B cell (primary cell): ENCODE results near the gene JSRP1. TPM values are rescaled to one million over a fixed set of nuclear protein-coding genes. Genes with fewer than 3 reads are reported as not detected.
A peak's percentile ranks its signal among the peaks of the same experiment; 100 is the strongest.

Source experiments
- ATAC-seq: fragments of 200-7000 bp; cut with Tn5 transposase; one replicate; pipeline ENCODE4 v1.10.0; 2021; ENCODE audit warnings: low read depth, mild to moderate bottlenecking, moderate number of reproducible peaks, moderate library complexity
- CTCF ChIA-PET: fragments of 350-600 bp; sonication (Branson Sonifier 250); formaldehyde crosslinking; loops from one replicate; lab custom pipeline; 2021; ENCODE audit warnings: antibody characterized with exemption, inconsistent platforms; lab: Charles Lee
- POLR2A ChIA-PET: fragments of 350-600 bp; sonication (Branson Sonifier 250); formaldehyde crosslinking; loops from one replicate; lab custom pipeline; 2021; ENCODE audit warnings: antibody characterized with exemption; lab: Charles Lee
- DNase-seq: peaks from one replicate; pipeline ENCODE4 v3.0.0; 2013
- H2AFZ ChIP-seq: 2 replicates; pipeline ENCODE4 v1.6.1; 2012; ENCODE audit warnings: mild to moderate bottlenecking, low read depth, low read length; ENCODE audit not compliant: insufficient read depth, poor library complexity, severe bottlenecking
- H3K27ac ChIP-seq, 2 donors: 1 replicate in 1 of 2; 2 replicates in 1 of 2; pipeline ENCODE4 v1.5.1; 2012 to 2013; ENCODE audit warnings: low read length in 2 of 2, mild to moderate bottlenecking in 2 of 2, moderate library complexity in 1 of 2
- H3K27me3 ChIP-seq, 4 experiments: fragments of 200-600 bp in 1 of 4; sonication (generic) in 1 of 4; replicated peaks in 1 of 4; 1 replicate in 2 of 4; 2 replicates in 2 of 4; pipeline versions ENCODE4 v1.6.1 to v1.7.0; 2013 to 2016; ENCODE audit warnings: low read length in 3 of 4, mild to moderate bottlenecking in 2 of 4, mixed read lengths in 1 of 4, moderate library complexity in 1 of 4; ENCODE audit not compliant: insufficient read depth in 4 of 4, control insufficient read depth in 3 of 4; ENCODE audit errors: control extremely low read depth in 1 of 4
- H3K36me3 ChIP-seq, 2 experiments: replicated peaks in 1 of 2; 1 replicate in 1 of 2; 2 replicates in 1 of 2; pipeline versions ENCODE4 v1.6.1 to v1.7.1; 2013; ENCODE audit warnings: low read length in 1 of 2; ENCODE audit not compliant: insufficient read depth in 2 of 2, control insufficient read depth in 1 of 2; ENCODE audit errors: control extremely low read depth in 1 of 2, extremely low read depth in 1 of 2
- H3K4me1 ChIP-seq, 2 donors: fragments of 200-600 bp in 1 of 2; sonication (generic) in 1 of 2; 1 replicate in 1 of 2; 2 replicates in 1 of 2; pipeline versions ENCODE4 v1.5.1 to v1.6.1; 2013 to 2017; ENCODE audit warnings: low read length in 2 of 2; ENCODE audit not compliant: control insufficient read depth in 2 of 2, insufficient read depth in 2 of 2
- H3K4me2 ChIP-seq: replicated peaks from 2 replicates; pipeline ENCODE3; 2012; ENCODE audit warnings: mild to moderate bottlenecking, low read depth, low read length; ENCODE audit not compliant: poor library complexity, severe bottlenecking
- H3K4me3 ChIP-seq, 5 experiments: fragments of 200-600 bp in 1 of 5; sonication (generic) in 1 of 5; 1 replicate in 3 of 5; 2 replicates in 2 of 5; pipeline versions ENCODE4 v1.5.1 to v1.7.0; 2011 to 2016; ENCODE audit warnings: low read length in 4 of 5, mild to moderate bottlenecking in 4 of 5, low read depth in 2 of 5, control low read depth in 1 of 5, moderate library complexity in 1 of 5; ENCODE audit not compliant: insufficient read depth in 1 of 5; ENCODE audit errors: control extremely low read depth in 1 of 5, extremely low read depth in 1 of 5
- H3K79me2 ChIP-seq: fragments of 200-600 bp; sonication (generic); one replicate; pipeline ENCODE4 v1.6.0; 2016; ENCODE audit warnings: low read length; ENCODE audit not compliant: control insufficient read depth, insufficient read depth
- H3K9ac ChIP-seq: fragments of 200-600 bp; sonication (generic); 2 replicates; pipeline ENCODE4 v1.6.1; 2017; ENCODE audit warnings: mild to moderate bottlenecking, low read length, moderate library complexity
- H3K9me3 ChIP-seq, 3 donors: one replicate each; pipeline versions ENCODE4 v1.6.1 to v1.7.1; 2013; ENCODE audit warnings: low read length in 2 of 3; ENCODE audit not compliant: control insufficient read depth in 2 of 3, insufficient read depth in 1 of 3; ENCODE audit errors: control extremely low read depth in 1 of 3
- H4K20me1 ChIP-seq: 2 replicates; pipeline ENCODE4 v1.6.0; 2012; ENCODE audit warnings: mild to moderate bottlenecking, low read length; ENCODE audit not compliant: insufficient read depth, control insufficient read depth, poor library complexity, severe bottlenecking
- H3K27ac Mint-ChIP-seq: one replicate; pipeline ENCODE4 v1.8.0; 2021; ENCODE audit warnings: mixed read lengths
- H3K27me3 Mint-ChIP-seq: one replicate; pipeline ENCODE4 v1.8.0; 2021; ENCODE audit warnings: mixed read lengths
- H3K4me1 Mint-ChIP-seq: one replicate; pipeline ENCODE4 v1.8.0; 2021; ENCODE audit warnings: mixed read lengths
- H3K4me3 Mint-ChIP-seq: one replicate; pipeline ENCODE4 v1.8.0; 2021; ENCODE audit warnings: mixed read lengths
- H3K9me3 Mint-ChIP-seq: one replicate; pipeline ENCODE4 v1.8.0; 2022; ENCODE audit warnings: mixed read lengths; ENCODE audit not compliant: insufficient read depth
- CTCF ChIP-seq: fragments of 200-600 bp; IDR thresholded peaks from one replicate; pipeline ENCODE4 v1.8.0; 2022; ENCODE audit warnings: antibody characterized with exemption, mild to moderate bottlenecking
- EZH2 ChIP-seq: IDR thresholded peaks from 2 replicates; pipeline ENCODE4 v1.6.1; 2012; ENCODE audit warnings: borderline replicate concordance, low read depth, mild to moderate bottlenecking, moderate library complexity, low read length; ENCODE audit not compliant: insufficient read depth, poor library complexity, severe bottlenecking
- WGBS: methylation state at CpG from one replicate; pipeline ENCODE4 v1.1.5; 2013; ENCODE audit warnings: missing lambda C conversion rate; ENCODE audit not compliant: insufficient coverage; 5-methylcytosine and 5-hydroxymethylcytosine counted together
- intact Hi-C: fragments of 100-400 bp; cut with micrococcal nuclease; formaldehyde crosslinking; loops from one replicate; pipeline ENCODE4 v1.10.0; 2022
- polyA plus RNA-seq: library from polyadenylated mRNA; depleted of rRNA; stranded (reverse); fragments of >200 nt; gene quantifications from 2 replicates; pipeline ENCODE4 v1.2.3, GENCODE V29; 2012
- total RNA-seq, 2 donors: library from RNA; stranded (reverse); fragments of 120-200 nt in 1 of 2; gene quantifications; 1 replicate in 1 of 2; 2 replicates in 1 of 2; pipeline versions ENCODE4 v1.2.3 to v1.2.4, GENCODE V29; 2013 to 2022

Gene JSRP1
- total and polyA plus RNA-seq, 2 donors (not counting 1 experiment from before 2014, with no cell fraction given) = 2.1 to 3.0 TPM

GRCh38 chr19:2240881-2241760 lies 15.1 kb downstream of the JSRP1 start:
- peak overlapping the region; percentile 86 for H3K4me2 ChIP-seq
- 95% methylated on average over 41 of the region's 41 CpGs for WGBS
- Mint-ChIP-seq H3K27ac (no peak overlapping the region), H3K4me3 (peak overlapping the region; percentile 81), H3K27me3 (no peaks in the 10 kb centered on the region), H3K4me1 (peaks cover 54% of the 10 kb centered on the region), H3K9me3 (no peaks in the 10 kb centered on the region)
- ChIA-PET CTCF (interaction anchor here (1.6 to 5.2 kb wide), 5 partner anchors 12 to 151 kb away, joined by 4 to 31 read pairs (median 11); no protein-coding TSS in a partner anchor), POLR2A (interaction anchor here (0.6 to 3.0 kb wide), 4 partner anchors 11 to 130 kb away, joined by 3 to 17 read pairs (median 6); no protein-coding TSS in a partner anchor)
- no peaks in the 10 kb centered on the region for H3K27me3 ChIP-seq
- H3K9ac ChIP-seq = no peak overlapping the region
- peaks cover 0 to 6% (median 0%) of the 10 kb centered on the region in 3 donors for H3K9me3 ChIP-seq
- ATAC-seq (no peak), DNase-seq (no peak)
- peaks cover 35 to 52% of the 10 kb centered on the region in 2 donors for H3K4me1 ChIP-seq
- H3K27ac ChIP-seq = no peak overlapping the region
- no peak for TF ChIP-seq CTCF
- TF ChIP-seq EZH2 = no peak
- peaks cover 94% of the 10 kb centered on the region for H3K79me2 ChIP-seq
- intact Hi-C loops = no loop called here
- H3K36me3 ChIP-seq = peaks cover 0 to 60% of the 10 kb centered on the region in 2 experiments
- no peak overlapping the region for H3K4me3 ChIP-seq
- H4K20me1 ChIP-seq = peaks cover 91% of the 10 kb centered on the region
- H2AFZ ChIP-seq = no peak overlapping the region
